ENCODE measurements around the gene MME.

- TF ChIP-seq CTCF (conservative IDR thresholded peaks at IDR 0.05 in 1 of 2, IDR thresholded peaks at IDR 0.05 in 1 of 2; ENCODE audit: low read depth in 1 of 2, low read length in 2 of 2) (no peak), EZH2 (IDR thresholded peaks at IDR 0.05; ENCODE audit: low read length, missing control alignments) (no peak)
Observed at GRCh38 chr3:155037508-155038202, 42.5 kb upstream of the MME start.

Data from fibroblast of lung (primary cell).